ENCODE measurements around the gene FBXO36.
A peak's percentile ranks its signal among the peaks of the same experiment; 100 is the strongest.
"Not testable (repeated sequence)": the region's sequence is repeated elsewhere in the genome, so short reads cannot be mapped to it uniquely, and the experiment has no call there.

FBXO36 gene

DNA sequence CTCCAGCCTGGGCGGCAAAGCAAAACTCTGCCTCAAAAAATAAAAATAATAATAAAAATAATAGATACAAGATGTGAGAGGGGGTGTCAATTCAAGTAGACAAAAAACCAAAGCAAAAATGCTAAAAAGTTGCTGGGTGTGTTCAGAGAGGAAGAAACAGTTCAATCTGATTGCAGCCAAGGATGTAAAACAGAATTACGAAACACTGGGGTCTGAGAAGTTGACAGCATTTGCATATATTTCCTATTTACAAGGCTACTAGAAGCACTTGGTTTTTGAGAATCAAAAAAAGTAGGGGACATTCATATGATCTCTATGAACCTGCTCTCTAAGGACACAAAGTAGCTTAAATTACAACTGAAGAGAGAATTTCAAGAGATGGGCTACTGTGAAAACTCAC is 8.1 kb upstream of the FBXO36 start:
- DNase-seq = no peak

DNA sequence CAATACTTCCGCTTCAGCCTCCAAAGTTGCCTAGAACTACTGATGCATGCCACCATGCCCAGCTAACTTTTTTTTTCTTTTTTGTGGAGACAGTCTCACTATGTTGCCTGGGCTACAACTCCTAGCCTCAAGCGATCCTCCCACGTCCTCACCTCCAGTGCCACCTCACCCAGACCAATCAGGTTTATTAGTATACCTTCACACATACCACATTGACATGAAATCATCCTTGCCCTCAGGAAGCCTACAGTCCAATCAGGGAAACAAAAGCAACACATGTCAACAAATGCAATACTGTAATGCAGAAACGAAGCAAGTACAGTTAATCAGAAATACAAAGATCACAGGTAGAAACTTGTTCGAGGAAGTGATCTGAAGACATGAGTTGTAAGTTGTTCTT is 4.5 kb upstream of the FBXO36 start:
- no peak for DNase-seq

DNA sequence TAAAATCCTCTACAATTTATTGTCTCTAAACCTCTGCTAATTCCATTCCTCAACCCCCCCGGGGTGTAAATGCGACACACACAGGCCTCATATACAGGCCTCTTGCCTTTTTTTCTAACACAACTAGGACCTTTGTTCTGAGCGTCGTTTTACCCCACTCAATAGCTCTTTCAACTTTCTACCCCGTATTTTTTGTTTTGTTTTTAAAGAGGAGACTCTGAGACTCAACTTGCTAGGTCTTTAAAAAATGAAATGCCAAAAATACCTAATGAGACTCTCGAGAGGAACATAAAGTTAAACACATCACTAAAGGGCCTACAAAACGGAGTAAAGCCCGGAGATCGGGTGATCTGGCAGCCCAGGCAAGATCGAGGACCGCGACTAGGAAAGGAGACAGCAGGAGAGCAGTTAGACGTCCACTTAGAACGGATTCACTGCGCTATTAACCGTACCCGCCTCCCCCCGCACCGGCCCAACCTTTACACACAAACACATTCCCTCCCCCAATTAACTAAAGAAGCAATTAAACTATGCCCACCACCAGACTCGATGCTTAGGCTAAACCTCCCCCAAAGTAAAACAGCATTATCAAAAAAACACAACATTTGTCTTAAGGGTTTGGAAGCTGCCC is 2.2 kb upstream of the FBXO36 start:
- no peak for DNase-seq

DNA sequence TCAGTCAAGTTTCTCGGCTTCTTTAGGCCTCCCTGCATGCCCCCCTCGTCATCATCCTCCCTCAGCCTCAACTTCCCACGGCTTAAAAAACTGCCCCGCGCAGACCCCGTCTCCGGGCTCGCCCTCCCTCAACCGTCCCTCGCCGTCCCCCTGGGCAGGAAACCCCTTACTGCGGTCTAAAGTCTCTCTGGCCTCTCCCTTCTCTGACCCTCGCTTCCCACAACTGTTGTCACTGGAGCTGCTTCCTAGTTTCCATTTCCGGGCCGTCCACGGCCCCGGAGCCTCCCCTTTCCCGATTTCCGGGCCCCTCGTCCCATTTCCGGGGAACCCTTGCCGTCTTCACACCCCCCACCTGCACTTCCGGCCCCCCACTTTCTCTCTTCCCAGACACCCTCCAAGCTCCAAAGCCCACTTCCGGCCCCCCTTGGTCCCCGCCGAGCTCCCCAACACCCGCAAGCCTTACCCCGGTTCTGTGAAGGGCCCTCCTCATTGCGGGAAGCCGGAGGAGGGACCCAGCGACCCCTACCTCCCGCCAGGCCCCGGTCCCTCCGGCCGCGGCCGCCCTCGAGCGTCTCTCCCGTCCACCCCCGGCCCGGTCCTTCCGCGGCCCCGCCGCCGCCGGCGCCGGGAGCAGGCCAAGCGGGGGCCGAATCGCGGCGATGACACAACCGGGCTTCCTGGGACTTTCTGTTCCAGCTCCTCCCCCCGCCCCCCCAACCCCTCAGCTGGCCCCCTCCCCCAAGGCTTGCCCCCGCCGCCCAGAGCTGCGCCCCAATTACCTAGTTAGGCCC is 1.0 kb upstream of the FBXO36 start:
- peak; percentile 62 for DNase-seq

DNA sequence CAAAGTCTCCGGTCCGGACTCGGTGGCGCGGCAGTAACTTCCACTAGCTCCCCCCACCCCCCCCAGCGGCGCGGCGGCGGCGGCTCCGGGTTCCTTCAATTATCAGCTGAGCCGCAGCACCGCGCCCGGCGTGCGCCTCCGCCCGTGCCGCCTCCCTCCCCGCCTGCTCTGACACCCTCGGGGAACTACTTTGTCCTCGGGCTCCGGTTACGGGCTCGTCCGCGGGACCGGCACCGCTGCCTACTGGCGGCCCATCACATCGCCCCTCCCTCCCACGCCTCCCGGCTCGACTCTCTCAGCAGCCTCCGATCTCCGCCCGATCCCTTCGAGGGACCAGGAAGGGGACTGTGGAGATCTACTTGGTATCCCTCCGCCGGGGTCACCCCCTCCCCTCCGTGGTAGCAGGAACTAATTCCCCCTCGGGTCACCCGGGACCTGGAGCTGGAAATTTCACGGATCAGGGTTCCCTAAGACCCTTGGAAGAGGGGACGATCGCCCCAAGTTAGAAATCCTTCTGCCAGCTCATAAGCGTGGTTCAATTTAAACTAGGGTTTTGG is 333 bp upstream of the FBXO36 start, which contains the start of gene TRIP12:
Gene TRIP12 (minus strand): TSS at position 118 of the 557 bp plus-strand sequence. CDS start 41,930 bp downstream, outside the sequence.
- DNase-seq = peak; percentile 88

DNA sequence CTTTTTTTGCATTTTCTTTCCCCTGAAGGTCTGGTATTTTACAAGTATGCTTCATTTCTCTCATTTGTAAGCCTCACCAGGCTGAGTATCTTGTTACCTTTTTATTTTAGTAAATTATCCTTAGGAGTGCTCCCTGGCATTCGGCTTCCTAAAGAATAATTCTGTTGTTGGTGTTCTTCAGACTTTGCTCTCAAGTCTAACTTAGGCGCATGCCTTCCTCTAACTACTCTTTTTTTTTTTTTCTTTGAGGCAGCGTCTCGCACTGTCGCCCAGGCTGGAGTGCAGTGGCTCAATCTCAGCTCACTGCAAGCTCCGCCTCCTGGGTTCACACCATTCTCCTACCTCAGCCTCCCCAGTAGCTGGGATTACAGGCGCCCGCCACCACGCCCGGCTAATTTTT is 2.2 kb downstream of the FBXO36 start:
- not testable (repeated sequence) for DNase-seq

DNA sequence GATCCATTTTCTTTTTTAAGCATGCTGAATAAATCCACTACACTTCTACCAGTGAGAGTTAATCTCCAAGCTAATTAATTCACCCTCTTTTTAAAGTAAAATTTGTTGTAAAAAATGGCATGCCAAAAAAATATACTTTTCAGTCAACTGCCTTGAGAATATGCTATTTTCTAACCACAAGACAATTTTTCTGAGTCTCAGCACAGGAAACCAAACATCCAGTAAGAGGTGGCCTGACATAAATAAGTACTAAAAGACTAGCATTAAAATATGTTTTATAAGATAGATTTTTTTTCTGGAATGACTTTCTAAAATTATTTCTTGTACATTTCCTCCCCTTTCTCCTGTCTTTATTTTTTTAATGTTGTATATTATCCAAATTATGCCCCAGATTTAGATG is 2.9 kb downstream of the FBXO36 start:
- DNase-seq = no peak

DNA sequence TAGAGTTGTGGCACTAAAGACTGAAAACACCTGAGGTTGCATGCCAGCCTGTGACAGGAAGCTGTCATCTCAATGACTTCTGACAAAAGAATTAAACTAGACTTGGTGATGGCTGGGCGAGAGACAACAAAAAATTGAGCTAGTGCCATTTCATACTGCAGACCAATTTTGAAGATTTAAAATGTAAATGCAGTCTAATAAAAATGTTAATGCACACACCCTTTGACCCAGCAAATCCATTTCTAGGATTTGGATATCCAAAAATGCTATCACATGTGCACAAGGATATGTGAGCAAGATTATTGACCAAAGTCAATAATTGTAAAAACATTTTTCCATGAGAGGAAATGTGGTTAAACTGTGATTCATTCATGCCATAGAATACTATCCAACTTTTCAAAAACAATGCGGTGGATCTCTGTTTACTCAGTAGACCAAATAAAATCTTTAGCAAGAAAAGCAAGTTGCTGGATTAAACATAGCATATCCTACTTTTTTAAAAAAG is 5.6 kb downstream of the FBXO36 start:
- no peak for DNase-seq

DNA sequence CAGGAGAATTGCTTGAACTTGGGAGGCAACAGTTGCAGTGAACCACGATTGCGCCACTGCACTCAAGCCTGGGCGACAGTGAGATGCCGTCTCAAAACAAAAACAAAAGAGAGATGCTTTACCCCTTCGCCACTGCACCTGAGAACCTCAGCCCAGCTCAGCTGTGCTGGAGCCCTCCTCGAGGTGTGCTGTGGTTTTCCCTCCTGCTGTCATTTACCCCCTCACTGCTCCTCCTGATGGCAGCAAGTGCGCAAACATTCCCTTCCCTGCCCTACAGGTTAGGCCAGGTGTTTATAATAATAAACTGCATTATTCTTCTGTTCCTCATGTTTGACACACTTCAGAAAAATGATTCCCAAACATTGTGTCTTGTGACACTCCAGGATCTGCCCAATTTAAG is 8.4 kb downstream of the FBXO36 start:
- DNase-seq = no peak

DNA sequence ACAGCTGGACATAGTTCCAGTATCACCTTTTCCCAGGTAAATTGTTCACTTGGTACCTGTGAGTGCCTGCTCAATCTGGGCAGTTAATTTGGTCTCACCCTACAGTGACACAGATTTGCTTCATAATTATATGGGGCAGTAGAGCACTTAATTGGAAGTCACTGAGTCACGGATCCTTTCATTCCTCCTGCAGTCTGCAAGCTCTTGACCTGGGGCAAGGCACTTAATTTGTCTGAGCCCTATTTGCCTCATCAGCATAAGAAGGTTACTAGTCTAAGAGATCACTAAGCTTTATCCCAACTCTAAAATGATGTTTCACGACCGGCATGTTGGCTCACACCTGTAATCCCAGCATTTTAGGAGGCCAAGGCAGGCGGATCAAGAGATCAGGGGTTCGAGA is 8.9 kb downstream of the FBXO36 start:
- DNase-seq = peak; percentile 20

DNA sequence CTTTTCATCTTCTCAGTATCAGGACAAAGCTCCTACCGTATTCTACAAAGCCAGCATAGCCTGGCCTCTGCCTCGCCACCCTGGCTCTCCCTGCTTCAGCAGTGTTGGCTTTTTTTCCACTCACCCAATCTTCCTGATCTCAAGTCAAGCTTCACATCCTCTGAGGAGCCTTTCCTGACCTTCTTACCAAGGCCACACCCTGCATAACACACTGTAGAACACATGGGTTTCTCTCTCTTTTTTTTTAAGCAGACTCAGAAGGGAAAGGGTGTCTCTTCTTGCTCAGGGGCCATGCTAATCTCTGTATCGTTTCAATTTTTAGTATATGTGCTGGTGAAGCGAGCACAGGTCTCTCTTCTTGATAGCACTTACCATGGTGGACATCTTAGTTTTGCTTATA is 15.2 kb downstream of the FBXO36 start:
- no peak for DNase-seq

DNA sequence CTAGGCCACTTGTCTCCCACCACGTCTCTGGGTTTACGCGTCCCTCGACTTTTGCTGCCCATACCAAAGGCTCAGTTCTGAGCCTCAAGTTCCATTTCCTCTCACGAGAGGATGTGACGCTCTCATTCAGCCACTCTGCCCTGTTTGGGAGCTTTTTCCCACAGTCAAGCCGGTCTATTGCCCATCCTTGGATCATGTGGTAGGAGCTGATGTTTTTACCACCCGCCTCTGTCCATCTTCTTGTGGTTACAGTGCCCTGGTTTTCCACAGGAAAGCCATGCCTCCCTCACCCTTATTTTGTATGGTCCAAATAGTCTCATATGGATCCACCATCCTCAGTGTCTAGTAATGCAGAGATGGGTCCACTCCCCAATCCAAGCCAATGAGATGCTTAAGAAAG is 20.4 kb downstream of the FBXO36 start:
- DNase-seq = no peak

DNA sequence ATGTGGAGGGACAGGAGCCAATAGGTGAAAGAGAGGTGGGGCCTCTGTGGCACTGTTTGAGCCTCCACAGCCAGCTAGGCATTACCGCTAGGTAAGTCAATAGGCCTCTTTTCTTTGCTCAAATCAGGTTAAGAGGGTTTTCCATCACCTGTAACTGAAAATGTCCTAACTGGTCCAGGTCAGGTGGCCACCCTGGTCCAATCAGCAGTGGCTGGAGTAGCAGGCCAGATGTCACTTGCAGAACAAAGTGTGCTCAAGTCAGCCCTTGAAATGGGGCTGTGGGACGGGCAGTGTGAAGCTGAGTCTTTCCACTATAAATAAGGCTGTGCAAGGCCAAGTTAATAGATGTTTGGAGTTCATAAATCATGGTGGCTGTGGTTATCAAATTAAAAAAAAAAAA is 20.9 kb downstream of the FBXO36 start:
- no peak for DNase-seq

DNA sequence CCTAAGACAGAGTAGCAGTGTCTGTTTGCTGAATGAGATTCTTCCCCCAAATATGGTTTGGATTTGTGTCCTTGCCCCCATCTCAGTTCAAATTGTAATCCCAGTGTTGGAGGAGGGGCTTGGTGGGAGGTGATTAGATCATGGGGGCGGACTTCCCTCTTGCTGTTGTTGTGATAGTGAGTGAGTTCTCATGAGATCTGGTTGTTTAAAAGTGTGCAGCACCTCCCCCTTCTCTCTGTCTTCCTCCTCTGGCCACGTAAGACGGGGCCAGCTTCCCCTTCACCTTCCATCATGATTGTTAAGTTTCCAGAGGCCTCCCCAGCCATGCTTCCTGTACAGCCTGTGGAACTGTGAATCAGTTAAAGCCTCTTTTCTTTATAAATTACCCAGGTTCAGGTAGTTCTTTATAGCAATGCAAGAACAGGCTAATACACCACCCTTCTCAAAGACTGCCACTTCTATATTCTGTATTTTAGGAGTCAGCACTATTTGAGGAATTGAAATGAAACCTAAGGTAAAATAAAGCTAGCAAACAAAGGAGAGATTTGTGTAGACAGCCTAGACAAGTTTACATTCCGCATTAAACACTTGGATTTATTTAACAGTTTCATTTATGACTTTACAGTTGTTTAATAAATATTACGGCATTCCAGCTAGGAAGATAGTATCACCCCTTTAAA is 21.6 kb downstream of the FBXO36 start:
- DNase-seq = no peak

DNA sequence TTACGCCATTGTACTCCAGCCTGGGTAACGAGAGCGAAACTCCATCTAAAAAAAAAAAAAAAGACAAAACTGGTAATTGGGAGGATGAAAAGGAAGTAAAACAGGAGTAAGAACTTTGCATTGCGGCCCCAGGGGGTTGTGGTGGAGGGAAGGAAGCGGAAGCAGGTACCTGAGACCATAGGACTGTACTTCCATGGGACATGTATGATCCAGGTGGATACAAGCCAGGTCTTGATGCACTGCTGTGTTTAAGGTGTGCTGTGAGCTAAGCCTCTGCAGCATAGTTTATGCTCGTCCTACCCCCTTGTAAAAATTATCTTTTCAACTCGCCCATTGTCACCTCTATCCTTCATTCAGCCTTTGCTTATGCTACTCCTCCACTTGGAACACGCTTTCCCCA is 23.7 kb downstream of the FBXO36 start:
- DNase-seq = no peak

DNA sequence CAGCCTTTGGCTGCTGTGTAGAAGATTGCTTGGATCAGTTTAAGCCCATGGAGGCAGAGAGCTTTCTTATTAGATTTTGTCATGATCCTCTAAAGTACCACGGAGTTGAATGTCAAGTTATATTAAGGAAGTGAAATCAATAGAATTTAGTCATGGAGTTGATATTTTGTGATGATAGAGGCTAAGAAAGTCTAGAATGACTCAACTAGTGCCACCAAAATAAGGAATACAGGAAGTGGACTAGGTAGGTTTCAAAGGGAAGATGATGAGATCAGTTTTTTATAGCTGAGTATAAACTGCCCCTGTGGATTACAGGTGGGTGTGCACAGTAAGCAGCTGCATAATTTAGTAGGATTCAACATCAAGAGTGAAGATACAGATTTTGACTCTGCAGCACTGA is 25.2 kb downstream of the FBXO36 start:
- DNase-seq = no peak

DNA sequence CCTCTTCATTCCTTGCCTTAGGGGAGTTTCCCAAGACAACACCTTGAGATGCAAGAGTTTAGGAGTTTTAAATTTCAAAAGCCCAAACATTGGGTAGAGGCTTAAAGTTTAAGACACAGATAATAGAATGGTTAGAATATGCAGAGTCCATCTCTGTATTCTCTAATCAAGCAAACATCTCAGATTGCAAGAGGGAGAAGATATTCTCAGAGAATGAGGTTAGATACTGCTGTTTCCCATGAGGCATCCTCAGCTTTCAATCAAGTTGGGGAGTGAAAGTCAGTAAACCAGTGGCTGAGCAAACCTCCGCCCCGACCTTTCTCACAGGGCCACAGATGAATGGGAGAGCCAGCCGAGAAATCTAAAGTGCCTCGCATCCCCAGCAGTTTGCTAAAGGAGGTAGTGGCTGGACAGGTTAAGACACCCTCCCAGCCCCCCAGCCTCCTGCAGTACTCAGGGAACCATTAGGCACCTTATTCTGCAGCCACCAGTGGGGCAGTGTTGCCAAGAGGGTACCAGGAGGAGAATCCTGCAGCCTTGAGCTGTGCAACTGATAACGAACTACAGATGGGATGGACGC is 30.0 kb downstream of the FBXO36 start:
- no peak for DNase-seq

DNA sequence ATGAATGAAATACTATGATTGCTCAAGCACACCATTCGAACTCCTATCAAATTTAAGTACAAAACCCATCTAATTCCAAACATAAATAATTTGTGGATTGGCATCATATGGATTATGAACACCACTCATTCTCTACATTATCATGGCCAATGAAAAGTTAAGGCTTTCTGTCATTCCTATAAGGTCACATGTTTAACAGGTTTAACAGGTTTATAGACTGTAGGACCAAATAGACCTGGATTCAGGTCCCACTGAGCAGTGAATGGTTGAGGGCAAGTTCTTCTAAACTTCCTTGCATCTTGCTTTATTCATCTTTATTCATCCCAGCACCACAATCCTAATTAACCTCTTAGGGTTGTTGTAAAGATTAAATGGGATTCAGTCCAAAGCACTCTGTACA is 33.4 kb downstream of the FBXO36 start:
- no peak for DNase-seq

DNA sequence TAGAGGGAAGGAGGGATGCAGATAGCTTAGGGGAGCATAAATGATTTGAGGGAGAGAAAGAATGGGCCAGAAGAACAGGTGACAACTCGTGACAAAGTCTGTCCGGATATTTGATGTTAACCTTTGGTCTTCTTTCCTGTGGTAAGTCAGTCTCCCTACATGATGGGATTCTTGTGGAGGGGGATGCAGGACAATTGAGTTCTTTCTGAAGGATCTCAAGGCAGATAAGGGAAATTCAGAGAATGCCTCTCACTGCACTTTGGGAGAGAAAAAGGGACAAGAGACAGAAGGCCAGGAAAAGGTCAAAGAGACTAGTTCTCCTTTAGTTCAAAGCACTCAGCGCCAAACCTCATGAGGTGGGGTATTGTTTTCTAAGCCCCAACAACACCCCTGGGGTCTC is 34.2 kb downstream of the FBXO36 start:
- no peak for DNase-seq

DNA sequence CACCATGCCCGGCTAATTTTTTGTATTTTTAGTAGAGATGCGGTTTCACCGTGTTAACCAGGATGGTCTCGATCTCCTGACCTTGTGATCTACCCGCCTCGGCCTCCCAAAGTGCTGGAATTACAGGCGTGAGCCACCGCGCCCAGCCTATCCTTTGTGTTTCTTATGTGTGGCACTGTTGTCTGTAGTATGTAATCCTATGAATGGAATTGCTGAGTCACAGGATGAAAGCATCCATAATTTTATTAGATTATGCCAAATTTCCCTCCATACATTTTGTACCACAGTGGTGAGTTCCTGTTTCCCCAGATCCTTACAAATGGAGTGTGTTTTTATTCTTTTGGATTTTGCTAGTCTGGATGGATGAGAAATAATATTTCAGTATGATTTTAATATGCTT is 41.3 kb downstream of the FBXO36 start:
- not testable (repeated sequence) for DNase-seq

DNA sequence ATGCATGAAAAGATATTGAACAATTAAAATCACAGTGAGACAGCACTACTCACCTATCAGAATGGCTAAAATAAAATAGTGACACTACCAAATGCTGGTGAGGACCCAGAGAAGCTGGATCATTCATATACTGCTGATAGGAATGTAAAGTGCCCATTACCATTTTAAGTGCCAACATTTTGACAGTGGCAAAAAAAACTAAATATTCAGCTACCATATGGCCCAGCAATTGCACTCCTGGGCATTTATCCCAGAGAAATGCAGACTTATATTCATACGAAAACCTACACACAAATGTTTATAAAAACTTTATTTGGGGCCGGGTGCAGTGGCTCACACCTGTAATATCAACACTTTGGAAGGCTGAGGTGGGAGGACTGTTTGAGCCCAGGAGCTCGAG is 47.6 kb downstream of the FBXO36 start:
- no peak for DNase-seq

DNA sequence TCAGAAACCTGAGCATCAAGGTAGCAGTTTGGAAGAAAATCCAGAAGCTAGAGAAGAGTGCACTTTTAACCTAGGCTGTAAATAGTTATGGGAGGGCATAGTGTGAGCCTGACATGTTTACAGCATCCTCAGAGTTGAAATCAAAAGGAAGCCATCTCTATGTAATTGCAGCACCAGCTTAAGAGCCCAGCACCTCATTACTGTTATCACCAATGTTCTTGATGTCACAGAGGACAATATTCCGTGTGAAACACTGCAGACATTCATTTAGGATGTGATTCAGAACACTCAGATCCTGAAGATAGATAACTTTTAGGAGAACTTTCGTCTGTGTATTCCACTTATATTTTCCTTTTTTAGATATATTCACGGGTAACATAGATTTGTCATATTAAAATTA is 48.1 kb downstream of the FBXO36 start:
- no peak for DNase-seq

DNA sequence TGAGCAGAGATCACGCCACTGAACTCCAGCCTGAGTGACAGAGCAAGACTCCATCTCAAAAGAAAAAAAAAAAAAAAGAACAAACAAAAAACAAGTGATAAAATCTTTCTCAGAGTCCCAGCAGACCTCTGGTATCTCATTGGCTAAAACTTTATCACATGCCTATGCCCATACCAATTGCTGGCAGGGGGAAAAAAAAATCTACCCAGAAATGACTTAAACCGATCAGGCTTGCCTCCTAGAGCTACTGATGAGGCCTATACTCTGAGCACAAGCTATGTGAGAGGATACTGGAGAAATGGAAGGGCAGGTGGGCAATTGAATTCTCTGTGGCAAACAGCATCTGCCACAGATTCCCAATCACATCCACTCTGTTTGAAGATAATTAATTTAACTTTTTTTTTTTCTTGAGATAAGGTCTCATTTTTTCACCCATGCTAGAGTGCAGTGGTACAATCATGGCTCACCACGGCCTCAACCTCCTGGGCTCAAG is 49.0 kb downstream of the FBXO36 start:
- no peak for DNase-seq
